MCF 10A (cell line): Measurements from ENCODE around the gene MLLT3. TPM values are rescaled to one million over a fixed set of nuclear protein-coding genes. Genes with fewer than 3 reads are reported as not detected.

Source experiments
- BruUV-seq: library from RNA; stranded (reverse); fragments of 400-500 nt; replicated peaks from 2 replicates; lab custom pipeline; 2021; lab: Mats Ljungman, UMichigan
- CTCF ChIA-PET: fragments of 300-600 bp; sonication (Branson Sonifier 250); formaldehyde crosslinking; extraction: SDS; loops from one replicate; lab custom pipeline; 2021; ENCODE audit warnings: antibody characterized with exemption, inconsistent platforms; lab: Yijun Ruan, JAX
- POLR2A ChIA-PET: fragments of 300-600, 350-650 bp; sonication (Branson Sonifier 250); formaldehyde crosslinking; extraction: SDS; loops from one replicate; lab custom pipeline; 2020; ENCODE audit warnings: antibody characterized with exemption, inconsistent platforms; lab: Yijun Ruan, JAX
- DNase-seq: peaks from one replicate; pipeline ENCODE4 v3.0.0-alpha.2; 2018; ENCODE audit not compliant: unreplicated experiment
- H3K27ac Mint-ChIP-seq: one replicate; pipeline ENCODE4 v1.8.0; 2022; ENCODE audit warnings: mild to moderate bottlenecking, low read depth, mixed read lengths; ENCODE audit not compliant: unreplicated experiment
- H3K27me3 Mint-ChIP-seq: one replicate; pipeline ENCODE4 v1.8.0; 2022; ENCODE audit warnings: mixed read lengths; ENCODE audit not compliant: insufficient read depth, unreplicated experiment
- H3K36me3 Mint-ChIP-seq: one replicate; pipeline ENCODE4 v1.8.0; 2022; ENCODE audit warnings: mild to moderate bottlenecking, moderate library complexity, mixed read lengths; ENCODE audit not compliant: insufficient read depth, unreplicated experiment
- H3K4me1 Mint-ChIP-seq: one replicate; pipeline ENCODE4 v1.8.0; 2022; ENCODE audit warnings: mixed read lengths; ENCODE audit not compliant: insufficient read depth, unreplicated experiment
- H3K4me3 Mint-ChIP-seq: one replicate; pipeline ENCODE4 v1.8.0; 2022; ENCODE audit warnings: mild to moderate bottlenecking, moderate library complexity, mixed read lengths; ENCODE audit not compliant: unreplicated experiment
- H3K9me3 Mint-ChIP-seq: one replicate; pipeline ENCODE4 v1.8.0; 2022; ENCODE audit warnings: mixed read lengths; ENCODE audit not compliant: unreplicated experiment
- intact Hi-C: fragments of 100-400 bp; cut with micrococcal nuclease; formaldehyde crosslinking; loops from 2 replicates; pipeline ENCODE4 v1.14.1; 2022
- total RNA-seq: library from RNA; stranded (reverse); gene quantifications from 2 replicates; pipeline ENCODE4 v1.2.3, GENCODE V29; 2022
- TF ChIP-seq, protein P1 (sequence below): fragments of 200-600 bp; IDR thresholded peaks from one replicate; pipeline ENCODE4 v1.8.0; 2022; ENCODE audit warnings: antibody characterized with exemption, mild to moderate bottlenecking; ENCODE audit not compliant: unreplicated experiment

The MLLT3 gene
- total RNA-seq, 1 experiment from 2014 or later = 1.2 TPM

DNA sequence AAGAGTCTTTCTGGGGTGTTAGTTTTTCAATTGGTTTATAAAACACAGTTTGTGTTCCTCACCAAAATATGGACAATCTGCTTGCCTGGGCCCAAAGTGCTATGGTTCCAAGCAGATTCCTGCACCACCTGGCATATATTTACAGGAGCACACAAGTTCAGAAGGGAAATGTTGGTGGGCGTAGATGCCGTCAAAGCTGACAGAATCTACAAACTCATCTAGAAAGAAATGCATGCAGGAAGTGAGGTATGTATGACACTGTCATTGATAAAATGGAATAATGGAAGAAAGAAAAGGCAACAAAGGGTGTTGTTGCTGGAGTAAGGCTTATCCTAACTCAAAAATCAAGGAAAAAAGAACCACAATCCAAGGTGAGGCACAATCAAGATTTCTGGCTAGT lies 225.8 kb downstream of the MLLT3 start:
- H3K27ac Mint-ChIP-seq = no peak overlapping the region
- POLR2A ChIA-PET = no interaction called here
- no TSS peak for BruUV-seq
- H3K4me1 Mint-ChIP-seq = no peaks in the 10 kb centered on the region
- no peak for DNase-seq
- H3K27me3 Mint-ChIP-seq = peaks cover 79% of the 10 kb centered on the region
- TF ChIP-seq, protein P1, sequence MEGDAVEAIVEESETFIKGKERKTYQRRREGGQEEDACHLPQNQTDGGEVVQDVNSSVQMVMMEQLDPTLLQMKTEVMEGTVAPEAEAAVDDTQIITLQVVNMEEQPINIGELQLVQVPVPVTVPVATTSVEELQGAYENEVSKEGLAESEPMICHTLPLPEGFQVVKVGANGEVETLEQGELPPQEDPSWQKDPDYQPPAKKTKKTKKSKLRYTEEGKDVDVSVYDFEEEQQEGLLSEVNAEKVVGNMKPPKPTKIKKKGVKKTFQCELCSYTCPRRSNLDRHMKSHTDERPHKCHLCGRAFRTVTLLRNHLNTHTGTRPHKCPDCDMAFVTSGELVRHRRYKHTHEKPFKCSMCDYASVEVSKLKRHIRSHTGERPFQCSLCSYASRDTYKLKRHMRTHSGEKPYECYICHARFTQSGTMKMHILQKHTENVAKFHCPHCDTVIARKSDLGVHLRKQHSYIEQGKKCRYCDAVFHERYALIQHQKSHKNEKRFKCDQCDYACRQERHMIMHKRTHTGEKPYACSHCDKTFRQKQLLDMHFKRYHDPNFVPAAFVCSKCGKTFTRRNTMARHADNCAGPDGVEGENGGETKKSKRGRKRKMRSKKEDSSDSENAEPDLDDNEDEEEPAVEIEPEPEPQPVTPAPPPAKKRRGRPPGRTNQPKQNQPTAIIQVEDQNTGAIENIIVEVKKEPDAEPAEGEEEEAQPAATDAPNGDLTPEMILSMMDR = no peak
- CTCF ChIA-PET = no interaction called here
- H3K4me3 Mint-ChIP-seq = no peak overlapping the region
- intact Hi-C loops = no loop called here
- H3K9me3 Mint-ChIP-seq = no peaks in the 10 kb centered on the region
- no peaks in the 10 kb centered on the region for H3K36me3 Mint-ChIP-seq

GRCh38 chr9:20395651-20396050 lies 226.6 kb downstream of the MLLT3 start:
- no peak overlapping the region for H3K27ac Mint-ChIP-seq
- H3K27me3 Mint-ChIP-seq = peaks cover 79% of the 10 kb centered on the region
- no peaks in the 10 kb centered on the region for H3K4me1 Mint-ChIP-seq
- TF ChIP-seq, protein P1 = no peak
- H3K4me3 Mint-ChIP-seq = no peak overlapping the region
- DNase-seq = no peak
- BruUV-seq = no TSS peak
- CTCF ChIA-PET = no interaction called here
- intact Hi-C loops = no loop called here
- no peaks in the 10 kb centered on the region for H3K9me3 Mint-ChIP-seq
- no peaks in the 10 kb centered on the region for H3K36me3 Mint-ChIP-seq
- POLR2A ChIA-PET = no interaction called here

GRCh38 chr9:20394969-20395368 lies 227.3 kb downstream of the MLLT3 start:
- no peaks in the 10 kb centered on the region for H3K9me3 Mint-ChIP-seq
- TF ChIP-seq, protein P1 = no peak
- H3K27me3 Mint-ChIP-seq = peaks cover 80% of the 10 kb centered on the region
- ChIA-PET CTCF (no interaction called here), POLR2A (interaction anchor here (1.2 kb wide), 1 partner anchor 21 kb away, joined by 3 read pairs; no protein-coding TSS in a partner anchor)
- peak; percentile 1 for DNase-seq
- H3K4me3 Mint-ChIP-seq = no peak overlapping the region
- H3K4me1 Mint-ChIP-seq = no peaks in the 10 kb centered on the region
- no peaks in the 10 kb centered on the region for H3K36me3 Mint-ChIP-seq
- BruUV-seq = no TSS peak
- intact Hi-C loops = no loop called here
- H3K27ac Mint-ChIP-seq = no peak overlapping the region

DNA sequence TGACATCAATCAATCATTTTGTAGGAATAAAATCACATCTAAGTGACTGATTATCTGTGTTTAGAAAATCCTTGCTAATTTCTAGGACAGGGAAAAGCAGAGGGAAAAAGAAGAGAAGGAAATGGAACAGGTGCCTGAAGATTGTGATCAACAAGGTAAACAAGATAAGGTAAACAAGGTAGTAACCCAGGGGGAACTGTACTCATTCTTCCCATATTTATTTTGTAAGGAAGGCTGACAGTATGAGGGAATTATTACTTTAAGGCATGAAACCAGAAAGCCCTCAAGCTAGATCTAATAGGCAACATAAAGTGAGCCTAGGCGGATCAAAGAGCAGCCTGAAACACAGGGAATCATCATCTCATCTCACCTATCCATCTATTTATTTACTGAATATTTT lies 231.1 kb downstream of the MLLT3 start:
- H3K27ac Mint-ChIP-seq = no peak overlapping the region
- TF ChIP-seq, protein P1 = no peak
- POLR2A ChIA-PET = no interaction called here
- peaks cover 73% of the 10 kb centered on the region for H3K27me3 Mint-ChIP-seq
- CTCF ChIA-PET = interaction anchor here (1.0 kb wide), 1 partner anchor 15 kb away, joined by 4 read pairs; no protein-coding TSS in a partner anchor
- H3K36me3 Mint-ChIP-seq = no peaks in the 10 kb centered on the region
- H3K9me3 Mint-ChIP-seq = no peaks in the 10 kb centered on the region
- H3K4me1 Mint-ChIP-seq = no peaks in the 10 kb centered on the region
- no peak for DNase-seq
- intact Hi-C loops = no loop called here
- no TSS peak for BruUV-seq
- H3K4me3 Mint-ChIP-seq = no peak overlapping the region
